GM23338 (cell line): ENCODE results near the gene KRT85. TPM values are rescaled to one million over a fixed set of nuclear protein-coding genes. Genes with fewer than 3 reads are reported as not detected.
A peak's percentile ranks its signal among the peaks of the same experiment; 100 is the strongest.

ENCODE experiments used
- ATAC-seq: fragments of 200-7000 bp; cut with Tn5 transposase; 3 replicates; pipeline ENCODE4 v1.9.1; 2020
- DNase-seq: peaks from one replicate; pipeline ENCODE4 v3.0.0-alpha.2; 2015; ENCODE audit warnings: low spot score
- H2AFZ ChIP-seq: fragments of 200-600 bp; sonication (generic); 2 replicates; pipeline ENCODE4 v1.8.0; 2016; ENCODE audit warnings: antibody characterized with exemption, mild to moderate bottlenecking, moderate library complexity
- H3F3A ChIP-seq: fragments of 200-600 bp; sonication (generic); replicated peaks from 2 replicates; pipeline ENCODE4 v1.8.0; 2017; ENCODE audit warnings: antibody characterized with exemption, mixed run types, low read depth
- H3K27ac ChIP-seq: fragments of 200-600 bp; sonication (generic); 2 replicates; pipeline ENCODE4 v1.6.1; 2016; ENCODE audit warnings: low read depth
- H3K27me3 ChIP-seq: fragments of 200-600 bp; sonication (generic); 2 replicates; pipeline ENCODE4 v1.8.0; 2016; ENCODE audit warnings: mild to moderate bottlenecking, mixed run types, moderate library complexity; ENCODE audit not compliant: insufficient read depth
- H3K36me3 ChIP-seq: fragments of 200-600 bp; sonication (generic); 2 replicates; pipeline ENCODE4 v1.8.0; 2016; ENCODE audit warnings: mild to moderate bottlenecking; ENCODE audit not compliant: insufficient read depth
- H3K4me1 ChIP-seq: fragments of 200-600 bp; sonication (generic); 2 replicates; pipeline ENCODE4 v1.8.0; 2016; ENCODE audit warnings: mild to moderate bottlenecking, moderate library complexity; ENCODE audit not compliant: insufficient read depth
- H3K4me2 ChIP-seq: fragments of 200-600 bp; sonication (generic); 2 replicates; pipeline ENCODE4 v1.7.1; 2017; ENCODE audit warnings: mixed run types
- H3K4me3 ChIP-seq: fragments of 200-600 bp; sonication (generic); 2 replicates; pipeline ENCODE4 v1.6.1; 2016; ENCODE audit warnings: mixed run types
- H3K79me2 ChIP-seq: fragments of 200-600 bp; sonication (generic); replicated peaks from 2 replicates; pipeline ENCODE4 v1.8.0; 2017; ENCODE audit warnings: mild to moderate bottlenecking; ENCODE audit not compliant: insufficient read depth
- H3K9me2 ChIP-seq: fragments of 200-600 bp; sonication (generic); 2 replicates; pipeline ENCODE4 v1.8.0; 2017; ENCODE audit not compliant: insufficient read depth
- H4K20me1 ChIP-seq: fragments of 200-600 bp; sonication (generic); replicated peaks from 2 replicates; pipeline ENCODE4 v1.8.0; 2017; ENCODE audit warnings: mild to moderate bottlenecking; ENCODE audit not compliant: insufficient read depth
- H3K27ac Mint-ChIP-seq: 2 replicates; pipeline ENCODE4 v1.8.0; 2020; ENCODE audit warnings: inconsistent platforms, mild to moderate bottlenecking, moderate library complexity, mixed read lengths
- H3K27me3 Mint-ChIP-seq: 3 replicates; pipeline ENCODE4 v1.8.0; 2022; ENCODE audit warnings: low read depth, mild to moderate bottlenecking, moderate library complexity, mixed read lengths, inconsistent platforms; ENCODE audit not compliant: insufficient read depth, poor library complexity
- H3K36me3 Mint-ChIP-seq: 3 replicates; pipeline ENCODE4 v1.8.0; 2021; ENCODE audit warnings: low read depth, mild to moderate bottlenecking, inconsistent platforms, moderate library complexity, mixed read lengths
- H3K4me1 Mint-ChIP-seq: 3 replicates; pipeline ENCODE4 v1.8.0; 2020; ENCODE audit warnings: mild to moderate bottlenecking, inconsistent platforms, mixed read lengths
- H3K4me3 Mint-ChIP-seq: 3 replicates; pipeline ENCODE4 v1.8.0; 2021; ENCODE audit warnings: moderate library complexity, mild to moderate bottlenecking, inconsistent platforms, mixed read lengths
- H3K9me3 Mint-ChIP-seq: 3 replicates; pipeline ENCODE4 v1.8.0; 2020; ENCODE audit warnings: moderate library complexity, mild to moderate bottlenecking, inconsistent platforms, mixed read lengths
- EZH2phosphoT487 ChIP-seq: fragments of 200-600 bp; sonication (generic); IDR thresholded peaks from one replicate; pipeline ENCODE4 v1.8.1; 2018; ENCODE audit warnings: antibody characterized with exemption; ENCODE audit not compliant: unreplicated experiment
- JUNB ChIP-seq: IDR thresholded peaks from one replicate; pipeline ENCODE4 v1.6.1; 2016; ENCODE audit warnings: antibody characterized with exemption; ENCODE audit not compliant: unreplicated experiment
- polyA plus RNA-seq: library from polyadenylated mRNA; unstranded; fragments of >200 nt; fragmentation: Nextera tagmentation; extraction: Ambion mirVana; gene quantifications from 2 replicates; pipeline ENCODE4 v1.2.1, GENCODE V29; 2016
- total RNA-seq: library from RNA; depleted of rRNA; stranded (reverse); fragments of >200 nt; shearing (Covaris generic); gene quantifications from 2 replicates; pipeline ENCODE4 v1.2.3, GENCODE V29; 2014
- TF ChIP-seq, protein P1 (sequence below), 2 experiments: fragments of 200-600 bp in 1 of 2; sonication (generic) in 1 of 2; conservative IDR thresholded peaks; 2 replicates each; pipeline versions ENCODE4 v1.5.1 to v1.6.1; 2016 to 2017; ENCODE audit warnings: antibody characterized with exemption in 2 of 2, low read depth in 2 of 2, mild to moderate bottlenecking in 2 of 2, moderate library complexity in 1 of 2
- TF ChIP-seq, protein P2 (sequence below): IDR thresholded peaks from one replicate; pipeline ENCODE4 v1.6.1; 2018; ENCODE audit warnings: antibody characterized with exemption; ENCODE audit not compliant: unreplicated experiment
- TF ChIP-seq, protein P3 (sequence below): fragments of 250-450 bp; sonication (Bioruptor Pico); IDR thresholded peaks from 2 replicates; pipeline ENCODE4 v1.5.0; 2020; ENCODE audit warnings: mild to moderate bottlenecking, moderate library complexity

Gene KRT85
- total and polyA plus RNA-seq, 2 experiments from 2014 or later, result not detected

DNA sequence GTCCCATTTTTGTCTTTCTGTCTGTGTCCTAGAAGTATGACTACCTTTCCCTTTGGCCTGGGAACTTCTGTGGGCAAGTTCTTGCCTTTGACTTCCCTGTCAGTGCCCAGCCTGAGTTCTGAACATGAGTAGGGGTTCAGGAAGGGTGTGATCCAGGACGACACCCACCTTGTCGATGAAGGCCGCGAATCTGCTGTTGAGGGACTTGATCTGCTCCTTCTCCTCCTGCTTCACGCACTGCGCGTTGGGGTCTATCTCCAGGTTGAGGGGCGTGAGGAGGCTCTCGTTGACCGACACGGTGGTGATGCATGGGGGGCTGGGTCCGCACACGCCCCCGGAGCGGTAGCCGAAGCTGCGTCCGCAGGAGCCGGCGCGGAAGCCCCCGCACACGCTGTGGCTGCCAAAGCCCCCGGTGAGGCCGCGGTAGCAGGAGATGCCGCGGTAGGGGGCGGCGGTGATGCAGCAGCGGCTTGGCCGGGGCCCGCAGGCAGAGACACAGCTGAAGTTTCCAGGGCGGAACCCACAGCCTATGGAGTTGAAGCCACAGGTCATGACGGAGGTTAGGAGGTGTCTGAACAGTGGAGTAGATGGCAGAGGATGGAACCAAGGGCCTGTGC, 46.4 kb downstream of the KRT85 start, which contains the start of gene KRT83:
Gene KRT83 (minus strand): TSS at position 615 of the 617 bp plus-strand sequence. CDS start 63 bp downstream, at position 552.
- Histone ChIP-seq H3F3A (no peaks in the 10 kb centered on the region), H3K9me2 (no peaks in the 10 kb centered on the region), H3K4me1 (no peaks in the 10 kb centered on the region), H3K4me3 (no peak within 1 kb of the TSS), H3K4me2 (no peak within 1 kb of the TSS), H2AFZ (no peak within 1 kb of the TSS), H3K27ac (no peak within 1 kb of the TSS), H3K27me3 (no peaks in the 10 kb centered on the region), H3K36me3 (no peaks in the 10 kb centered on the region), H4K20me1 (no peaks in the 10 kb centered on the region), H3K79me2 (no peaks in the 10 kb centered on the region)
- Mint-ChIP-seq H3K4me1 (no peaks in the 10 kb centered on the region), H3K9me3 (no peaks in the 10 kb centered on the region), H3K36me3 (no peaks in the 10 kb centered on the region), H3K27me3 (peaks cover 13% of the 10 kb centered on the region), H3K27ac (no peak within 1 kb of the TSS), H3K4me3 (no peak within 1 kb of the TSS)
- DNase-seq (no peak), ATAC-seq (peak; percentile 29; the same call in 1 of the 3 replicates)
- no peak for TF ChIP-seq EZH2phosphoT487
- TF ChIP-seq, protein P1, sequence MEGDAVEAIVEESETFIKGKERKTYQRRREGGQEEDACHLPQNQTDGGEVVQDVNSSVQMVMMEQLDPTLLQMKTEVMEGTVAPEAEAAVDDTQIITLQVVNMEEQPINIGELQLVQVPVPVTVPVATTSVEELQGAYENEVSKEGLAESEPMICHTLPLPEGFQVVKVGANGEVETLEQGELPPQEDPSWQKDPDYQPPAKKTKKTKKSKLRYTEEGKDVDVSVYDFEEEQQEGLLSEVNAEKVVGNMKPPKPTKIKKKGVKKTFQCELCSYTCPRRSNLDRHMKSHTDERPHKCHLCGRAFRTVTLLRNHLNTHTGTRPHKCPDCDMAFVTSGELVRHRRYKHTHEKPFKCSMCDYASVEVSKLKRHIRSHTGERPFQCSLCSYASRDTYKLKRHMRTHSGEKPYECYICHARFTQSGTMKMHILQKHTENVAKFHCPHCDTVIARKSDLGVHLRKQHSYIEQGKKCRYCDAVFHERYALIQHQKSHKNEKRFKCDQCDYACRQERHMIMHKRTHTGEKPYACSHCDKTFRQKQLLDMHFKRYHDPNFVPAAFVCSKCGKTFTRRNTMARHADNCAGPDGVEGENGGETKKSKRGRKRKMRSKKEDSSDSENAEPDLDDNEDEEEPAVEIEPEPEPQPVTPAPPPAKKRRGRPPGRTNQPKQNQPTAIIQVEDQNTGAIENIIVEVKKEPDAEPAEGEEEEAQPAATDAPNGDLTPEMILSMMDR (conservative IDR thresholded peaks at IDR 0.05; ENCODE audit: low read depth in 2 of 2), result peak in 1 of 2 experiments; percentile 26; a peak in 1 of 4 replicates

DNA sequence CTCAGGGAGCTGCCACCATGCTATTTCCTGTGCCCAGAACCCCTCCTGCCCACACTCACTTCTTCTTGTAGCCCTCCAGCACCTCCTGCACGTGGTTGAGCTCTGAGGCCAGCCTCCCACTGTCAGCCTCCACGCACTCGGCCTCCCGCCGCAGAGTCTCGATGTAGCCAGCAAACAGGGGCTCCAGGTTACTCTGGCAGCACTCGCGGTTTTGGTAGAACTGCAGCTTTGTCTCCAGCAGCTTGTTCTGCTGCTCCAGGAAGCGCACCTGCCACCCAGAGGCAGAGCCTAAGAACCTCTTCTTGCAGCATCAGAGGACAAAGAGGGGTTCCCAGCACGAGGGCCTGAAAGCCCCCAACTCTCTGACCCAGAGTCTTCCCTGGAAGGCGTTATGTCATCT, 48.2 kb downstream of the KRT85 start:
- DNase-seq (peak; percentile 29), ATAC-seq (peak; percentile 47)
- TF ChIP-seq, protein P1 (conservative IDR thresholded peaks at IDR 0.05; ENCODE audit: low read depth in 2 of 2), result peak; percentile 10 to 43; a peak in 2 of 4 replicates
- TF ChIP-seq, protein P2, sequence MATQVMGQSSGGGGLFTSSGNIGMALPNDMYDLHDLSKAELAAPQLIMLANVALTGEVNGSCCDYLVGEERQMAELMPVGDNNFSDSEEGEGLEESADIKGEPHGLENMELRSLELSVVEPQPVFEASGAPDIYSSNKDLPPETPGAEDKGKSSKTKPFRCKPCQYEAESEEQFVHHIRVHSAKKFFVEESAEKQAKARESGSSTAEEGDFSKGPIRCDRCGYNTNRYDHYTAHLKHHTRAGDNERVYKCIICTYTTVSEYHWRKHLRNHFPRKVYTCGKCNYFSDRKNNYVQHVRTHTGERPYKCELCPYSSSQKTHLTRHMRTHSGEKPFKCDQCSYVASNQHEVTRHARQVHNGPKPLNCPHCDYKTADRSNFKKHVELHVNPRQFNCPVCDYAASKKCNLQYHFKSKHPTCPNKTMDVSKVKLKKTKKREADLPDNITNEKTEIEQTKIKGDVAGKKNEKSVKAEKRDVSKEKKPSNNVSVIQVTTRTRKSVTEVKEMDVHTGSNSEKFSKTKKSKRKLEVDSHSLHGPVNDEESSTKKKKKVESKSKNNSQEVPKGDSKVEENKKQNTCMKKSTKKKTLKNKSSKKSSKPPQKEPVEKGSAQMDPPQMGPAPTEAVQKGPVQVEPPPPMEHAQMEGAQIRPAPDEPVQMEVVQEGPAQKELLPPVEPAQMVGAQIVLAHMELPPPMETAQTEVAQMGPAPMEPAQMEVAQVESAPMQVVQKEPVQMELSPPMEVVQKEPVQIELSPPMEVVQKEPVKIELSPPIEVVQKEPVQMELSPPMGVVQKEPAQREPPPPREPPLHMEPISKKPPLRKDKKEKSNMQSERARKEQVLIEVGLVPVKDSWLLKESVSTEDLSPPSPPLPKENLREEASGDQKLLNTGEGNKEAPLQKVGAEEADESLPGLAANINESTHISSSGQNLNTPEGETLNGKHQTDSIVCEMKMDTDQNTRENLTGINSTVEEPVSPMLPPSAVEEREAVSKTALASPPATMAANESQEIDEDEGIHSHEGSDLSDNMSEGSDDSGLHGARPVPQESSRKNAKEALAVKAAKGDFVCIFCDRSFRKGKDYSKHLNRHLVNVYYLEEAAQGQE, result no peak
- TF ChIP-seq, protein P3, sequence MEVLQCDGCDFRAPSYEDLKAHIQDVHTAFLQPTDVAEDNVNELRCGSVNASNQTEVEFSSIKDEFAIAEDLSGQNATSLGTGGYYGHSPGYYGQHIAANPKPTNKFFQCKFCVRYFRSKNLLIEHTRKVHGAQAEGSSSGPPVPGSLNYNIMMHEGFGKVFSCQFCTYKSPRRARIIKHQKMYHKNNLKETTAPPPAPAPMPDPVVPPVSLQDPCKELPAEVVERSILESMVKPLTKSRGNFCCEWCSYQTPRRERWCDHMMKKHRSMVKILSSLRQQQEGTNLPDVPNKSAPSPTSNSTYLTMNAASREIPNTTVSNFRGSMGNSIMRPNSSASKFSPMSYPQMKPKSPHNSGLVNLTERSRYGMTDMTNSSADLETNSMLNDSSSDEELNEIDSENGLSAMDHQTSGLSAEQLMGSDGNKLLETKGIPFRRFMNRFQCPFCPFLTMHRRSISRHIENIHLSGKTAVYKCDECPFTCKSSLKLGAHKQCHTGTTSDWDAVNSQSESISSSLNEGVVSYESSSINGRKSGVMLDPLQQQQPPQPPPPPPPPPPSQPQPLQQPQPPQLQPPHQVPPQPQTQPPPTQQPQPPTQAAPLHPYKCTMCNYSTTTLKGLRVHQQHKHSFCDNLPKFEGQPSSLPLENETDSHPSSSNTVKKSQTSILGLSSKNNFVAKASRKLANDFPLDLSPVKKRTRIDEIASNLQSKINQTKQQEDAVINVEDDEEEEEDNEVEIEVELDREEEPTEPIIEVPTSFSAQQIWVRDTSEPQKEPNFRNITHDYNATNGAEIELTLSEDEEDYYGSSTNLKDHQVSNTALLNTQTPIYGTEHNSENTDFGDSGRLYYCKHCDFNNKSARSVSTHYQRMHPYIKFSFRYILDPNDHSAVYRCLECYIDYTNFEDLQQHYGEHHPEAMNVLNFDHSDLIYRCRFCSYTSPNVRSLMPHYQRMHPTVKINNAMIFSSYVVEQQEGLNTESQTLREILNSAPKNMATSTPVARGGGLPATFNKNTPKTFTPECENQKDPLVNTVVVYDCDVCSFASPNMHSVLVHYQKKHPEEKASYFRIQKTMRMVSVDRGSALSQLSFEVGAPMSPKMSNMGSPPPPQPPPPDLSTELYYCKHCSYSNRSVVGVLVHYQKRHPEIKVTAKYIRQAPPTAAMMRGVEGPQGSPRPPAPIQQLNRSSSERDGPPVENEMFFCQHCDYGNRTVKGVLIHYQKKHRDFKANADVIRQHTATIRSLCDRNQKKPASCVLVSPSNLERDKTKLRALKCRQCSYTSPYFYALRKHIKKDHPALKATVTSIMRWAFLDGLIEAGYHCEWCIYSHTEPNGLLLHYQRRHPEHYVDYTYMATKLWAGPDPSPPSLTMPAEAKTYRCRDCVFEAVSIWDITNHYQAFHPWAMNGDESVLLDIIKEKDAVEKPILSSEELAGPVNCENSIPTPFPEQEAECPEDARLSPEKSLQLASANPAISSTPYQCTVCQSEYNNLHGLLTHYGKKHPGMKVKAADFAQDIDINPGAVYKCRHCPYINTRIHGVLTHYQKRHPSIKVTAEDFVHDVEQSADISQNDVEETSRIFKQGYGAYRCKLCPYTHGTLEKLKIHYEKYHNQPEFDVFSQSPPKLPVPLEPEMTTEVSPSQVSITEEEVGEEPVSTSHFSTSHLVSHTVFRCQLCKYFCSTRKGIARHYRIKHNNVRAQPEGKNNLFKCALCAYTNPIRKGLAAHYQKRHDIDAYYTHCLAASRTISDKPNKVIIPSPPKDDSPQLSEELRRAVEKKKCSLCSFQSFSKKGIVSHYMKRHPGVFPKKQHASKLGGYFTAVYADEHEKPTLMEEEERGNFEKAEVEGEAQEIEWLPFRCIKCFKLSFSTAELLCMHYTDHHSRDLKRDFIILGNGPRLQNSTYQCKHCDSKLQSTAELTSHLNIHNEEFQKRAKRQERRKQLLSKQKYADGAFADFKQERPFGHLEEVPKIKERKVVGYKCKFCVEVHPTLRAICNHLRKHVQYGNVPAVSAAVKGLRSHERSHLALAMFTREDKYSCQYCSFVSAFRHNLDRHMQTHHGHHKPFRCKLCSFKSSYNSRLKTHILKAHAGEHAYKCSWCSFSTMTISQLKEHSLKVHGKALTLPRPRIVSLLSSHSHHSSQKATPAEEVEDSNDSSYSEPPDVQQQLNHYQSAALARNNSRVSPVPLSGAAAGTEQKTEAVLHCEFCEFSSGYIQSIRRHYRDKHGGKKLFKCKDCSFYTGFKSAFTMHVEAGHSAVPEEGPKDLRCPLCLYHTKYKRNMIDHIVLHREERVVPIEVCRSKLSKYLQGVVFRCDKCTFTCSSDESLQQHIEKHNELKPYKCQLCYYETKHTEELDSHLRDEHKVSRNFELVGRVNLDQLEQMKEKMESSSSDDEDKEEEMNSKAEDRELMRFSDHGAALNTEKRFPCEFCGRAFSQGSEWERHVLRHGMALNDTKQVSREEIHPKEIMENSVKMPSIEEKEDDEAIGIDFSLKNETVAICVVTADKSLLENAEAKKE (CRISPR knock-in tag), result no peak
- TF ChIP-seq JUNB, result no peak
- H3K4me1 ChIP-seq, result no peaks in the 10 kb centered on the region
- no peaks in the 10 kb centered on the region for H3K79me2 ChIP-seq
- H3K4me1 Mint-ChIP-seq, result no peaks in the 10 kb centered on the region
- no peak overlapping the region for H2AFZ ChIP-seq
- no peak overlapping the region for H3K27ac ChIP-seq
- no peaks in the 10 kb centered on the region for H3K36me3 Mint-ChIP-seq
- H3K36me3 ChIP-seq, result no peaks in the 10 kb centered on the region
- no peaks in the 10 kb centered on the region for H4K20me1 ChIP-seq
- H3K27ac Mint-ChIP-seq, result no peak overlapping the region
- H3K27me3 ChIP-seq, result no peaks in the 10 kb centered on the region
- H3K9me2 ChIP-seq, result no peaks in the 10 kb centered on the region
- H3K4me2 ChIP-seq, result no peak overlapping the region
- no peak overlapping the region for H3K4me3 ChIP-seq
- no peak overlapping the region for H3K4me3 Mint-ChIP-seq
- H3K27me3 Mint-ChIP-seq, result peaks cover 13% of the 10 kb centered on the region
- no peaks in the 10 kb centered on the region for H3K9me3 Mint-ChIP-seq
- H3F3A ChIP-seq, result no peaks in the 10 kb centered on the region
